Ishikawa (cell line): ENCODE measurements around the gene ACAP2.

Source experiments
- TCF12 ChIP-seq: IDR thresholded peaks from 2 replicates; pipeline ENCODE4 v1.6.1; 2012; ENCODE audit warnings: low read depth
- YY1 ChIP-seq: IDR thresholded peaks from 2 replicates; pipeline ENCODE4 v1.6.1; 2012; ENCODE audit warnings: low read depth
- TF ChIP-seq, protein P1 (sequence below): IDR thresholded peaks from 2 replicates; pipeline ENCODE4 v1.6.1; 2012; ENCODE audit warnings: low read depth, mild to moderate bottlenecking

DNA sequence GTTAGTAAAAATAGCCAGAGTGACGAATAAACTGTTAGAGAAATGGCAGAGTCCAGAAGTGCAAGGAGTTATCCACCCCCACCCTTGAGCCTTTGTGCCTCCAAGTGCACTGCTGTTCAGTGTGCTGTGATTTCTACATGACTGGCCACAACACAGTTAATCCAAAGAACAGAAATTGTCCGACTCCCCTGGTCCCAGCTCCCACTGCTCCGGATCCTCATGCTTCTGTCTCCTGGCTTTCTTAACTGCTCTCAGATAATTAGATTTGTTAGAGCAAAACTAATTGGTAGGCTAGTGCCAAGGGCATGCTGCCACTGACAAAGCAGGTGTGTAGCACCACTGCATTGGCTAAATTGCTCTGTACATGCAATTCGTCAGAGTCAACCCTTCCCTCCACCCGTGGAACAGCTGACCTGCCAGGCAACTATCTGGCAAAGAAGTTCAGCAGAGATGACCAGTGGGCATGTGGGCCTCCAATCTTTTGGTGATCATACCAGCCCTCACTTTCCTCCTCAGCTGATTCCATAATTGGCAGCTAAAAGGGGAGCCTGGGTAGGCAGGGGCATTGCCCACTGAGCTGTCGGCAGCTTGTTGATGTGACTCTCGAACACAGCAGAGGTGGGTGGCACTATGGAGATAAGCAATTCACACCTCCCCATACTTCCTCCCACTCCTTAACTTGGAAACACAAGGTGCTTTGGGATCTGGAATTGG, 18.9 kb upstream of the ACAP2 start:
- TF ChIP-seq, protein P1, sequence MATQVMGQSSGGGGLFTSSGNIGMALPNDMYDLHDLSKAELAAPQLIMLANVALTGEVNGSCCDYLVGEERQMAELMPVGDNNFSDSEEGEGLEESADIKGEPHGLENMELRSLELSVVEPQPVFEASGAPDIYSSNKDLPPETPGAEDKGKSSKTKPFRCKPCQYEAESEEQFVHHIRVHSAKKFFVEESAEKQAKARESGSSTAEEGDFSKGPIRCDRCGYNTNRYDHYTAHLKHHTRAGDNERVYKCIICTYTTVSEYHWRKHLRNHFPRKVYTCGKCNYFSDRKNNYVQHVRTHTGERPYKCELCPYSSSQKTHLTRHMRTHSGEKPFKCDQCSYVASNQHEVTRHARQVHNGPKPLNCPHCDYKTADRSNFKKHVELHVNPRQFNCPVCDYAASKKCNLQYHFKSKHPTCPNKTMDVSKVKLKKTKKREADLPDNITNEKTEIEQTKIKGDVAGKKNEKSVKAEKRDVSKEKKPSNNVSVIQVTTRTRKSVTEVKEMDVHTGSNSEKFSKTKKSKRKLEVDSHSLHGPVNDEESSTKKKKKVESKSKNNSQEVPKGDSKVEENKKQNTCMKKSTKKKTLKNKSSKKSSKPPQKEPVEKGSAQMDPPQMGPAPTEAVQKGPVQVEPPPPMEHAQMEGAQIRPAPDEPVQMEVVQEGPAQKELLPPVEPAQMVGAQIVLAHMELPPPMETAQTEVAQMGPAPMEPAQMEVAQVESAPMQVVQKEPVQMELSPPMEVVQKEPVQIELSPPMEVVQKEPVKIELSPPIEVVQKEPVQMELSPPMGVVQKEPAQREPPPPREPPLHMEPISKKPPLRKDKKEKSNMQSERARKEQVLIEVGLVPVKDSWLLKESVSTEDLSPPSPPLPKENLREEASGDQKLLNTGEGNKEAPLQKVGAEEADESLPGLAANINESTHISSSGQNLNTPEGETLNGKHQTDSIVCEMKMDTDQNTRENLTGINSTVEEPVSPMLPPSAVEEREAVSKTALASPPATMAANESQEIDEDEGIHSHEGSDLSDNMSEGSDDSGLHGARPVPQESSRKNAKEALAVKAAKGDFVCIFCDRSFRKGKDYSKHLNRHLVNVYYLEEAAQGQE = no peak
- TF ChIP-seq YY1 (no peak), TCF12 (no peak)
